GM19395 (cell line): ENCODE measurements around the gene FAM210A.

Experiments used
- ATAC-seq: cut with Tn5 transposase; IDR thresholded peaks from one replicate; pipeline ENCODE4 v1.9.1; 2021; ENCODE audit warnings: mild to moderate bottlenecking, moderate library complexity; ENCODE audit not compliant: unreplicated experiment

The FAM210A gene

GRCh38 chr18:13647761-13648160 is 78.6 kb downstream of the FAM210A start:
- ATAC-seq, result no peak

- ATAC-seq, result no peak
Observed at GRCh38 chr18:13646633-13647032, 79.7 kb downstream of the FAM210A start.

GRCh38 chr18:13645093-13645492 is 81.3 kb downstream of the FAM210A start:
- ATAC-seq, result no peak

- no peak for ATAC-seq
Observed at GRCh38 chr18:13643261-13643751, 83.1 kb downstream of the FAM210A start.

- no peak for ATAC-seq
Observed at GRCh38 chr18:13642440-13642827, 83.9 kb downstream of the FAM210A start.

GRCh38 chr18:13641551-13642439 is 84.6 kb downstream of the FAM210A start:
- ATAC-seq, result no peak

- no peak for ATAC-seq
Observed at GRCh38 chr18:13640266-13640860, 86.0 kb downstream of the FAM210A start.

GRCh38 chr18:13638719-13639595 is 87.4 kb downstream of the FAM210A start:
- ATAC-seq, result no peak

- no peak for ATAC-seq
Observed at GRCh38 chr18:13635046-13635445, 91.3 kb downstream of the FAM210A start.

GRCh38 chr18:13633700-13634099 is 92.7 kb downstream of the FAM210A start:
- no peak for ATAC-seq

GRCh38 chr18:13630716-13631268 is 95.6 kb downstream of the FAM210A start:
- no peak for ATAC-seq

GRCh38 chr18:13629841-13630715 is 96.3 kb downstream of the FAM210A start:
- peak; percentile 85 for ATAC-seq

GRCh38 chr18:13628211-13628610 is 98.1 kb downstream of the FAM210A start:
- ATAC-seq, result no peak

- no peak for ATAC-seq
Observed at GRCh38 chr18:13627639-13628038, 98.7 kb downstream of the FAM210A start.

- no peak for ATAC-seq
Observed at GRCh38 chr18:13626544-13626908, 99.8 kb downstream of the FAM210A start.

GRCh38 chr18:13625843-13626543 is 100.4 kb downstream of the FAM210A start:
- no peak for ATAC-seq

GRCh38 chr18:13625355-13625754 is 101.0 kb downstream of the FAM210A start:
- ATAC-seq, result no peak

- no peak for ATAC-seq
Observed at GRCh38 chr18:13624563-13625237, 101.7 kb downstream of the FAM210A start.

- no peak for ATAC-seq
Observed at GRCh38 chr18:13623871-13624270, 102.5 kb downstream of the FAM210A start.
